Panc1 (cell line): ENCODE results near the gene GRIK5. TPM values are rescaled to one million over a fixed set of nuclear protein-coding genes. Genes with fewer than 3 reads are reported as not detected.

ENCODE experiments used
- ATAC-seq: fragments of 200-7000 bp; cut with Tn5 transposase; 2 replicates; pipeline ENCODE4 v1.9.1; 2020; ENCODE audit warnings: mild to moderate bottlenecking, moderate library complexity
- BruUV-seq: library from RNA; stranded (reverse); fragments of 400-500 nt; replicated peaks from 2 replicates; lab custom pipeline; 2021; lab: Mats Ljungman, UMichigan
- CTCF ChIA-PET: fragments of 300-600 bp; sonication (Branson Sonifier 250); formaldehyde crosslinking; loops from one replicate; lab custom pipeline; 2022; ENCODE audit warnings: antibody characterized with exemption; lab: Charles Lee
- POLR2A ChIA-PET: fragments of 300-600 bp; sonication (Branson Sonifier 250); formaldehyde crosslinking; loops from one replicate; lab custom pipeline; 2022; ENCODE audit warnings: antibody characterized with exemption; lab: Charles Lee
- DNase-seq: peaks from one replicate; pipeline ENCODE4 v3.0.0-alpha.2; 2010; ENCODE audit warnings: low read depth, low spot score
- H3K27ac ChIP-seq: 2 replicates; pipeline ENCODE4 v1.5.1; 2011; ENCODE audit warnings: mild to moderate bottlenecking, low read length, inconsistent platforms
- H3K27me3 ChIP-seq: fragments of 200-500 bp; sonication (Bioruptor generic); 2 replicates; pipeline ENCODE4 v1.6.0; 2014; ENCODE audit warnings: low read length, inconsistent platforms; ENCODE audit not compliant: control insufficient read depth, insufficient read depth
- H3K36me3 ChIP-seq: fragments of 200-500 bp; sonication (Bioruptor generic); 2 replicates; pipeline ENCODE4 v1.5.1; 2014; ENCODE audit warnings: inconsistent platforms, mild to moderate bottlenecking, low read length, moderate library complexity; ENCODE audit not compliant: control insufficient read depth, insufficient read depth
- H3K4me1 ChIP-seq: 2 replicates; pipeline ENCODE4 v1.5.1; 2011; ENCODE audit warnings: inconsistent platforms, mild to moderate bottlenecking, low read length, moderate library complexity; ENCODE audit not compliant: control insufficient read depth, insufficient read depth
- H3K4me3 ChIP-seq, 2 experiments: 2 replicates each; pipeline ENCODE4 v1.5.1; 2011 to 2012; ENCODE audit warnings: low read depth in 2 of 2, low read length in 2 of 2, mild to moderate bottlenecking in 2 of 2, inconsistent platforms in 1 of 2, moderate library complexity in 1 of 2
- H3K9me3 ChIP-seq: fragments of 200-500 bp; sonication (Bioruptor generic); 2 replicates; pipeline ENCODE4 v1.5.1; 2014; ENCODE audit warnings: low read depth, mild to moderate bottlenecking, inconsistent platforms, low read length, moderate library complexity; ENCODE audit not compliant: control insufficient read depth, insufficient read depth
- POLR2AphosphoS5 ChIP-seq: IDR thresholded peaks from 2 replicates; pipeline ENCODE4 v1.6.1; 2012; ENCODE audit warnings: mild to moderate bottlenecking, low read depth, low read length, moderate library complexity
- REST ChIP-seq, 2 experiments: IDR thresholded peaks; 2 replicates each; pipeline ENCODE4 v1.6.1; 2011 to 2012; ENCODE audit warnings: low read depth in 2 of 2, control low read depth in 1 of 2, low read length in 1 of 2, mild to moderate bottlenecking in 1 of 2, moderate library complexity in 1 of 2; ENCODE audit not compliant: insufficient read depth in 1 of 2
- SIN3A ChIP-seq: IDR thresholded peaks from 2 replicates; pipeline ENCODE4 v1.6.1; 2012; ENCODE audit warnings: low read depth, mild to moderate bottlenecking, low read length, moderate library complexity, borderline replicate concordance; ENCODE audit not compliant: insufficient read depth
- TCF7L2 ChIP-seq: IDR thresholded peaks from 2 replicates; pipeline ENCODE4 v1.6.1; 2011; ENCODE audit warnings: mild to moderate bottlenecking, low read depth, low read length, inconsistent platforms
- in situ Hi-C: cut with HindIII; loops from 2 replicates; pipeline ENCODE4 v1.10.0; 2016; ENCODE audit warnings: low sequenced_read_pairs, low pct_unique_long_range_greater_than_20kb
- intact Hi-C: fragments of 100-400 bp; cut with micrococcal nuclease; formaldehyde crosslinking; loops from one replicate; pipeline ENCODE4 v1.10.0; 2022; ENCODE audit not compliant: unreplicated experiment
- total RNA-seq: library from RNA; stranded (reverse); gene quantifications from one replicate; pipeline ENCODE4 v1.2.1, GENCODE V29; 2021; ENCODE audit not compliant: unreplicated experiment
- TF ChIP-seq, protein P1 (sequence below): fragments of 450-650 bp; IDR thresholded peaks from 2 replicates; pipeline ENCODE4 v1.5.1; 2017; ENCODE audit warnings: mild to moderate bottlenecking

GRIK5 gene
- total RNA-seq, 1 experiment from 2014 or later, result 0.62 TPM

- Histone ChIP-seq H3K27ac (no peak overlapping the region), H3K4me3 (no peak overlapping the region), H3K36me3 (no peaks in the 10 kb centered on the region), H3K27me3 (no peaks in the 10 kb centered on the region), H3K4me1 (peaks cover 9% of the 10 kb centered on the region), H3K9me3 (no peaks in the 10 kb centered on the region)
- DNase-seq, result no peak
- no TSS peak for BruUV-seq
- CTCF ChIA-PET, result no interaction called here
- intact Hi-C loops (no loop called here), in situ Hi-C loops (no loop called here)
- TF ChIP-seq SIN3A, result no peak
- no peak for ATAC-seq
- POLR2A ChIA-PET, result no interaction called here
These were observed 46.5 kb upstream of the GRIK5 start for GRCh38 chr19:42116308-42117075.

DNA sequence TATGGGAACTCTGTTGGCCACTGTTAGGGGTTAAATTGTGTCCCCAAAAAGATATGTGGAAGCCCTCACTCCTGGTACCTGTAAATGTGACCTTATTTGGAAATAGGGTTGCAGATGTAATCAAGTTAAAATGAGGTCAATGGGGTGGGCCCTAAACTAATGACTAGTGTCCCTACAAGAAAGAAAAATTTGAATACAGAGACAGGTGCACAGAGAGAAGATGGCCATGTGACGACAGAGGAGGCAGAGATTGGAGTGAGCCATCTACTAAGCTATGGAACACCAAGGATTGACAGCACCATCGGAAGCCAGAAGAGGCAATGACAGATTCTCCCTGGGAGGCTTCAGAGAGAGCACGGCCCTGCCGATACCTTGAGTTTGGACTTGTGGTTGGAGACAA lies 45.7 kb upstream of the GRIK5 start:
- Histone ChIP-seq H3K36me3 (no peaks in the 10 kb centered on the region), H3K4me3 (no peak overlapping the region), H3K4me1 (peaks cover 9% of the 10 kb centered on the region), H3K27me3 (no peaks in the 10 kb centered on the region), H3K9me3 (no peaks in the 10 kb centered on the region), H3K27ac (no peak overlapping the region)
- ATAC-seq (no peak), DNase-seq (no peak)
- intact Hi-C loops (no loop called here), in situ Hi-C loops (no loop called here)
- TF ChIP-seq TCF7L2, result no peak
- TF ChIP-seq SIN3A, result no peak
- no peak for TF ChIP-seq POLR2AphosphoS5
- no peak for TF ChIP-seq REST (IDR thresholded peaks at IDR 0.05; ENCODE audit: insufficient read depth in 1 of 2, low read depth in 2 of 2, low read length in 1 of 2)
- TF ChIP-seq, protein P1, sequence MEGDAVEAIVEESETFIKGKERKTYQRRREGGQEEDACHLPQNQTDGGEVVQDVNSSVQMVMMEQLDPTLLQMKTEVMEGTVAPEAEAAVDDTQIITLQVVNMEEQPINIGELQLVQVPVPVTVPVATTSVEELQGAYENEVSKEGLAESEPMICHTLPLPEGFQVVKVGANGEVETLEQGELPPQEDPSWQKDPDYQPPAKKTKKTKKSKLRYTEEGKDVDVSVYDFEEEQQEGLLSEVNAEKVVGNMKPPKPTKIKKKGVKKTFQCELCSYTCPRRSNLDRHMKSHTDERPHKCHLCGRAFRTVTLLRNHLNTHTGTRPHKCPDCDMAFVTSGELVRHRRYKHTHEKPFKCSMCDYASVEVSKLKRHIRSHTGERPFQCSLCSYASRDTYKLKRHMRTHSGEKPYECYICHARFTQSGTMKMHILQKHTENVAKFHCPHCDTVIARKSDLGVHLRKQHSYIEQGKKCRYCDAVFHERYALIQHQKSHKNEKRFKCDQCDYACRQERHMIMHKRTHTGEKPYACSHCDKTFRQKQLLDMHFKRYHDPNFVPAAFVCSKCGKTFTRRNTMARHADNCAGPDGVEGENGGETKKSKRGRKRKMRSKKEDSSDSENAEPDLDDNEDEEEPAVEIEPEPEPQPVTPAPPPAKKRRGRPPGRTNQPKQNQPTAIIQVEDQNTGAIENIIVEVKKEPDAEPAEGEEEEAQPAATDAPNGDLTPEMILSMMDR, result no peak
- no TSS peak for BruUV-seq
- ChIA-PET CTCF (no interaction called here), POLR2A (no interaction called here)

DNA sequence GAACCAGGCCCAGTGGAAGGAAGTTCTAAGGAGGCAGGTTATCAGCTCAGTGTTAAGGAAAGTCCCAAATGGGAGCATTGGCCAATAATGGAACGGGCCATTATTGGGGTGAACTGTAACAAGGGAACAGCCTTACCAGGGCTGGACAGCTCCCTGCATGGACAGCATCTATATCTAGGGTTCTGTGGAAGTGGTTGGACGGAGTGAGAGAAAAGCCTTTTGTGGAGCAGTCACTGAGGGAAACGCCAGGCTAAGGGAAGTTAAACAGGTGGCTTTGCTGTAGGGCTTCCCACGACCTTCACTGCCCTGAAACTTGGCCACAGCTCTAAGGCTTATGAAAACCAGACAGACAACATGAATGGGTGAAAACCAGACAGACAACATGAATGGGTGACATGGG lies 45.2 kb upstream of the GRIK5 start:
- Histone ChIP-seq H3K36me3 (no peaks in the 10 kb centered on the region), H3K4me1 (peaks cover 9% of the 10 kb centered on the region), H3K9me3 (no peaks in the 10 kb centered on the region), H3K27me3 (no peaks in the 10 kb centered on the region), H3K27ac (no peak overlapping the region), H3K4me3 (no peak overlapping the region)
- BruUV-seq, result no TSS peak
- CTCF ChIA-PET, result interaction anchor here (0.6 kb wide), 1 partner anchor 174 kb away, joined by 6 read pairs; no protein-coding TSS in a partner anchor
- TF ChIP-seq, protein P1, result no peak
- TF ChIP-seq REST (IDR thresholded peaks at IDR 0.05; ENCODE audit: insufficient read depth in 1 of 2, low read depth in 2 of 2, low read length in 1 of 2) (peak; percentile 48 to 66; a peak in 2 of 4 replicates), SIN3A (no peak), TCF7L2 (no peak)
- ATAC-seq (no peak), DNase-seq (no peak)
- POLR2A ChIA-PET, result interaction anchor here (0.6 kb wide), 1 partner anchor 9 kb away, joined by 4 read pairs; no protein-coding TSS in a partner anchor
- intact Hi-C loops (no loop called here), in situ Hi-C loops (no loop called here)
